ENCODE results near the gene ZFP42. TPM values are rescaled to one million over a fixed set of nuclear protein-coding genes. Genes with fewer than 3 reads are reported as not detected.

ZFP42 gene
- total and polyA plus RNA-seq, 2 of the 8 experiments (the other 6 are each of a cell fraction or from before 2014, with no cell fraction given) = 69.4 to 188 TPM

DNA sequence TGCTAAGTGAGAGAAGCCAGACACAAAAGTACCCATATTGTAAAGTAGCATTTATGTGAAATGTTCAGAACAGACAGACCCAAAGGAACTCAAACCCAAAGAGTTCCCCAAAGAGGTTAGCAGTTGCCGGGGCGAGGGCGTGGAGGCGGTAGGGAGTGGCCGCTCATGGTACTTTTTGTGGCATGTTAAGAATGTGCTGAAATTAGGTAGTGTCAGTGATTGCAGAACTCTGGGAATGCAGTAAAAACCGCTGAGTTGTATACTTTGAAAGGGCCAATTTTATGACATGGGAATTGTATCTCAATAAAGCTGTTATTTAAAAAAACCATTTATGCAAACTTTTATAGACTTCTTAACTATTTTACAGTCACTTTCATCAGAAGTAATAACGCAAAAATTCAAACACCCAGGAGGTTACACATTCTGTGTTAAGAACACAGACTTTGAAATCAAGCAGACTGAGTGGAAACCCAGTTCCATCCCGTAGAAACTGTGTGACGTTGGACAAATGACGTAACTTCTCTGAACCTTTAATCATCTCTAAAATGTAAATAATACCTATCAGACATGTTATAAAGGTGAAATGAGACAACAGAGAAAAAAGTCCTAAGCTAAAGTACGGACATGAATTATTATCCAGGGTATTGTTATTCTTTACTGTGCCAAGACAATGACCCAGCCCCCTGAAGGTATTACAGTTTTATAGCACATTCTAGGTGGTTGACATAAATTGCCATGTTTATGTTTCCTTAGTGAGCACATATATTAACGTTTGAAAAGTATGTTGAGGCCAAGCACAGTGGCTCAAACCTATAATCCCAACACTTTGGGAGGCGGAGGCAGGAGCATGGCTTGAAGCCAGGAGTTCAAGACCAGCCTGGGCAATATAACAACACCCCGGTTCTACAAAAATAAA is 19.7 kb downstream of the ZFP42 start:
- Histone ChIP-seq H3K23ac (ENCODE audit: insufficient read length) (no peak overlapping the region), H3K56ac (replicated peaks; ENCODE audit: insufficient read length, low read depth, low read length) (no peak overlapping the region), H2BK5ac (ENCODE audit: low read depth, low read length) (no peak overlapping the region), H4K5ac (ENCODE audit: insufficient read length, low read depth, low read length) (no peak overlapping the region), H3K14ac (ENCODE audit: insufficient read length) (no peak overlapping the region), H2AFZ (ENCODE audit: low read length) (no peak overlapping the region), H3K18ac (ENCODE audit: extremely low read depth, low read length) (no peak overlapping the region), H2BK20ac (ENCODE audit: low read length) (no peak overlapping the region), H4K8ac (ENCODE audit: extremely low read depth, insufficient read depth, low read length) (no peak overlapping the region), H2BK15ac (ENCODE audit: low read length) (no peak overlapping the region), H3K79me1 (ENCODE audit: low read depth, low read length) (no peaks in the 10 kb centered on the region), H2AK5ac (ENCODE audit: low read depth, low read length) (no peak overlapping the region), H3K4me3 (ENCODE audit: extremely low read depth in 1 of 4, insufficient read depth in 2 of 4, low read depth in 3 of 4, low read length in 4 of 4) (no peak overlapping the region), H3K27ac (ENCODE audit: low read depth, low read length) (no peak overlapping the region), H3K4me2 (ENCODE audit: insufficient read depth in 1 of 2, low read depth in 2 of 2, low read length in 2 of 2) (no peak overlapping the region), H3K23me2 (ENCODE audit: low read depth, low read length) (no peaks in the 10 kb centered on the region), H3K4ac (replicated peaks; ENCODE audit: insufficient read length, low read depth, low read length) (no peak overlapping the region), H3K27me3 (replicated peaks in 1 of 4; ENCODE audit: control insufficient read depth in 3 of 4, extremely low read depth in 1 of 4, insufficient read depth in 3 of 4, low read length in 3 of 4) (no peaks in the 10 kb centered on the region), H3K4me1 (replicated peaks in 1 of 4; ENCODE audit: control insufficient read depth in 3 of 4, insufficient read depth in 4 of 4, low read length in 3 of 4) (peaks cover 0 to 10% (median 3%) of the 10 kb centered on the region in 4 experiments; a peak in 5 of 7 replicates), H3K36me3 (ENCODE audit: control insufficient read depth in 2 of 4, insufficient read depth in 4 of 4, low read length in 3 of 4) (peaks cover 0 to 5% (median 0%) of the 10 kb centered on the region in 4 experiments; a peak in 2 of 8 replicates), H3K79me2 (ENCODE audit: control insufficient read depth in 1 of 2, insufficient read depth in 2 of 2, low read length in 2 of 2) (no peaks in the 10 kb centered on the region), H3K9me3 (ENCODE audit: insufficient read depth in 2 of 2, low read depth in 1 of 2, low read length in 1 of 2) (no peaks in the 10 kb centered on the region), H2BK120ac (replicated peaks; ENCODE audit: low read depth, low read length) (no peak overlapping the region), H4K91ac (replicated peaks; ENCODE audit: insufficient read length, low read length) (no peak overlapping the region), H2BK12ac (ENCODE audit: low read depth, low read length) (no peak overlapping the region), H4K20me1 (replicated peaks in 1 of 2; ENCODE audit: control insufficient read depth in 1 of 2, insufficient read depth in 2 of 2, low read length in 2 of 2) (peaks cover 0 to 2% of the 10 kb centered on the region in 2 experiments), H3K9ac (replicated peaks in 1 of 4; ENCODE audit: extremely low read depth in 1 of 4, low read depth in 3 of 4, low read length in 3 of 4) (no peak overlapping the region; a peak in 1 of 7 replicates)
- DNase-seq (ENCODE audit: low read depth in 1 of 2, low spot score in 2 of 2) = no peak
- CTCF ChIA-PET (ENCODE audit: partially characterized antibody) = no interaction called here
- TF ChIP-seq BRCA1 (IDR thresholded peaks at IDR 0.05; ENCODE audit: low read depth, low read length) (no peak), TEAD4 (IDR thresholded peaks at IDR 0.05; ENCODE audit: low read depth, low read length) (peak; percentile 86), POLR2A (IDR thresholded peaks at IDR 0.05; ENCODE audit: control extremely low read depth in 1 of 2, low read depth in 2 of 2, low read length in 2 of 2) (peak in 1 of 2 experiments; percentile 50; a peak in 1 of 3 replicates)
- FAIRE-seq = no peak
- POLR2A ChIA-PET (ENCODE audit: partially characterized antibody) = interaction anchor here (1.1 to 14.3 kb wide), 4 partner anchors 9 to 34 kb away, joined by 3 to 228 read pairs (median 8); partner anchors contain the start of gene ZFP42
- WGBS, 2 experiments (ENCODE audit: extremely low coverage in 1 of 2, insufficient coverage in 1 of 2, insufficient read length in 1 of 2, insufficient replicate concordance in 2 of 2, low coverage in 1 of 2, low lambda C conversion rate in 2 of 2, missing lambda C conversion rate in 1 of 2) = 69% methylated on average over 14 of the region's 14 CpGs; no CpG with 5 or more reads in 1 of the 2 experiments
